Left renal pelvis (tissue), 4 donors: Measurements from ENCODE around the gene SYNGR4. TPM values are rescaled to one million over a fixed set of nuclear protein-coding genes. Genes with fewer than 3 reads are reported as not detected.

Experiments used
- DNase-seq, 4 donors: peaks; one replicate each; pipeline ENCODE4 v3.0.0-alpha.2; 2013; ENCODE audit warnings: low read depth in 4 of 4, low spot score in 3 of 4
- polyA plus RNA-seq, 4 donors: library from polyadenylated mRNA; unstranded; fragments of 120-200 nt; gene quantifications; one replicate each; pipeline ENCODE4 v1.2.1, GENCODE V29; 2013; ENCODE audit not compliant: insufficient read length in 4 of 4

The SYNGR4 gene
- polyA plus RNA-seq, 4 donors, result 0.14 to 0.44 (median 0.33) TPM

GRCh38 chr19:48341515-48342413 lies 22.4 kb upstream of the SYNGR4 start:
- no peak for DNase-seq

GRCh38 chr19:48342414-48342738 lies 21.8 kb upstream of the SYNGR4 start:
- no peak for DNase-seq

- DNase-seq, result no peak
Measured at GRCh38 chr19:48342841-48343540, 21.2 kb upstream of the SYNGR4 start.

- no peak for DNase-seq
Measured at GRCh38 chr19:48344892-48345291, 19.3 kb upstream of the SYNGR4 start.

GRCh38 chr19:48346191-48346590 lies 18.0 kb upstream of the SYNGR4 start:
- DNase-seq, result no peak

GRCh38 chr19:48348045-48348444 lies 16.1 kb upstream of the SYNGR4 start:
- no peak for DNase-seq

GRCh38 chr19:48348737-48349136 lies 15.4 kb upstream of the SYNGR4 start:
- no peak for DNase-seq

GRCh38 chr19:48350856-48351255 lies 13.3 kb upstream of the SYNGR4 start:
- DNase-seq, result no peak

GRCh38 chr19:48351341-48351752 lies 12.8 kb upstream of the SYNGR4 start:
- no peak for DNase-seq

GRCh38 chr19:48353677-48354076 lies 10.5 kb upstream of the SYNGR4 start:
- no peak for DNase-seq

- no peak for DNase-seq
Measured at GRCh38 chr19:48354332-48354992, 9.7 kb upstream of the SYNGR4 start.

- DNase-seq, result no peak
Measured at GRCh38 chr19:48355365-48355954, 8.7 kb upstream of the SYNGR4 start.

- no peak for DNase-seq
Measured at GRCh38 chr19:48359123-48359522, 5.0 kb upstream of the SYNGR4 start.

- DNase-seq, result no peak
Measured at GRCh38 chr19:48361912-48362311, 2.3 kb upstream of the SYNGR4 start.

GRCh38 chr19:48362716-48363499 lies 1.3 kb upstream of the SYNGR4 start:
- DNase-seq, result peak; percentile 81 to 89 (median 86)

- DNase-seq, result no peak
Measured at GRCh38 chr19:48363500-48363809, 712 bp upstream of the SYNGR4 start.

- DNase-seq, result no peak
Measured at GRCh38 chr19:48364598-48365348, 606 bp downstream of the SYNGR4 start.

GRCh38 chr19:48365602-48366001 lies 1.4 kb downstream of the SYNGR4 start:
- no peak for DNase-seq

- no peak for DNase-seq
Measured at GRCh38 chr19:48367855-48368254, 3.7 kb downstream of the SYNGR4 start.

GRCh38 chr19:48368936-48369335 lies 4.8 kb downstream of the SYNGR4 start:
- no peak for DNase-seq
